Tibial artery (tissue), 4 donors: ENCODE measurements around the gene TUBB4B.

Experiments
- DNase-seq, 2 donors: peaks; one replicate each; pipeline ENCODE4 v3.0.0-alpha.2; 2019
- H3K27ac ChIP-seq, 2 donors: fragments of 200-600 bp; sonication (generic) in 1 of 2; 1 replicate in 1 of 2; 2 replicates in 1 of 2; pipeline ENCODE4 v1.5.1; 2018 to 2019; ENCODE audit warnings: mild to moderate bottlenecking in 1 of 2
- H3K27me3 ChIP-seq, 2 donors: fragments of 200-600 bp; sonication (generic) in 1 of 2; one replicate each; pipeline versions ENCODE4 v1.5.1 to v1.6.0; 2016 to 2019
- H3K36me3 ChIP-seq, 3 donors: fragments of 200-600 bp; sonication (generic) in 2 of 3; one replicate each; pipeline ENCODE4 v1.5.1; 2016 to 2019; ENCODE audit warnings: mild to moderate bottlenecking in 2 of 3
- H3K4me1 ChIP-seq, 4 donors: fragments of 200-600 bp; sonication (generic) in 2 of 4; 1 replicate in 3 of 4; 2 replicates in 1 of 4; pipeline ENCODE4 v1.5.1; 2016 to 2019
- H3K4me3 ChIP-seq, 2 donors: fragments of 200-600 bp; sonication (generic) in 1 of 2; 1 replicate in 1 of 2; 2 replicates in 1 of 2; pipeline ENCODE4 v1.5.1; 2018 to 2019; ENCODE audit warnings: mild to moderate bottlenecking in 2 of 2
- H3K9me3 ChIP-seq, 3 donors: fragments of 200-600 bp; sonication (generic) in 1 of 3; one replicate each; pipeline ENCODE4 v1.5.1; 2016 to 2019
- intact Hi-C: fragments of 100-400 bp; cut with DNase I; formaldehyde crosslinking; loops from one replicate; pipeline ENCODE4 v1.15.0; 2023; ENCODE audit warnings: low total_unique reads
- TF ChIP-seq, protein P1 (sequence below), 2 experiments: fragments of 200-600 bp in 1 of 2; fragments of 450-650 bp in 1 of 2; IDR thresholded peaks; one replicate each; pipeline ENCODE4 v1.5.1; 2017 to 2019; ENCODE audit warnings: antibody characterized with exemption in 2 of 2, mild to moderate bottlenecking in 1 of 2, moderate library complexity in 1 of 2

Gene TUBB4B

DNA sequence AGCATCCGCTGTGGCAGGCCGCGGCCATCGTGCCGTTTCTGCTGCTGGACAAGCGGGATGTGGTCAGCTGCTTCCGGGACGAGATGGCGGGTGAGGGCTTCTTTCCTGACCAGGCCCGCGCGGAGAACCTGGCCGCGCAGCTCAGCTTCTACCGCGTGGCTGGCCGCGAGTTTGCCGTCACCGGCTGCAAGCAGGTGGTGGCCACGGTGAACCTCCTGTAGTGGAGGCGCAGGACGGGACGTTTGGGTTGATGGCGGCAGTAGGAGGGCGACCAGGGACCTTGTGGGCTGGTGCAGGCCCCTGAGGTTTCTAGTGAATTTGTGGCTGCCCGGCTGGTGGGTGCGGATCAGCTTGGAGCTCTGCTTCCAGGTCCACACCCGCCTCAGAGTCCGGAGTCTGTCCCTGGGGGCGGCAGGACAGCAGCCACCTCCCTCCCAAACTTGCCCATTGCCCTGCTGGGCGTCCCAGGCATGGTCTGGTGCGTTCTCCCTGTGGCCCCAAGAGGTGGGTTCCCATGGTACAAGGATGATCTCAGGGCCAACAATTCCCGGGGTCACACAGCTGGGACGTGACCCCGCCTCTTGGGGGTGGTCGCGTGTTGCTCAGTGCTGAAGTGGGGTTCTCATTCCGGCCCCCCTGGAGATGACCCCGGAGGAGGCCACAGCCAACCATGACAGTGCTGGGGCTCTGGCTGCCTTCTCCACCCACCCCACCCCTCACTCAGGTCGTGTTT lies 38.8 kb downstream of the TUBB4B start:
- Histone ChIP-seq H3K4me1 (peaks cover 0 to 40% (median 30%) of the 10 kb centered on the region in 4 donors), H3K4me3 (no peak overlapping the region), H3K9me3 (no peaks in the 10 kb centered on the region), H3K27ac (no peak overlapping the region), H3K36me3 (no peaks in the 10 kb centered on the region), H3K27me3 (peaks cover 0 to 54% of the 10 kb centered on the region in 2 donors)
- TF ChIP-seq, protein P1, sequence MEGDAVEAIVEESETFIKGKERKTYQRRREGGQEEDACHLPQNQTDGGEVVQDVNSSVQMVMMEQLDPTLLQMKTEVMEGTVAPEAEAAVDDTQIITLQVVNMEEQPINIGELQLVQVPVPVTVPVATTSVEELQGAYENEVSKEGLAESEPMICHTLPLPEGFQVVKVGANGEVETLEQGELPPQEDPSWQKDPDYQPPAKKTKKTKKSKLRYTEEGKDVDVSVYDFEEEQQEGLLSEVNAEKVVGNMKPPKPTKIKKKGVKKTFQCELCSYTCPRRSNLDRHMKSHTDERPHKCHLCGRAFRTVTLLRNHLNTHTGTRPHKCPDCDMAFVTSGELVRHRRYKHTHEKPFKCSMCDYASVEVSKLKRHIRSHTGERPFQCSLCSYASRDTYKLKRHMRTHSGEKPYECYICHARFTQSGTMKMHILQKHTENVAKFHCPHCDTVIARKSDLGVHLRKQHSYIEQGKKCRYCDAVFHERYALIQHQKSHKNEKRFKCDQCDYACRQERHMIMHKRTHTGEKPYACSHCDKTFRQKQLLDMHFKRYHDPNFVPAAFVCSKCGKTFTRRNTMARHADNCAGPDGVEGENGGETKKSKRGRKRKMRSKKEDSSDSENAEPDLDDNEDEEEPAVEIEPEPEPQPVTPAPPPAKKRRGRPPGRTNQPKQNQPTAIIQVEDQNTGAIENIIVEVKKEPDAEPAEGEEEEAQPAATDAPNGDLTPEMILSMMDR (IDR thresholded peaks at IDR 0.05) = no peak
- intact Hi-C loops = no loop called here
- no peak for DNase-seq

DNA sequence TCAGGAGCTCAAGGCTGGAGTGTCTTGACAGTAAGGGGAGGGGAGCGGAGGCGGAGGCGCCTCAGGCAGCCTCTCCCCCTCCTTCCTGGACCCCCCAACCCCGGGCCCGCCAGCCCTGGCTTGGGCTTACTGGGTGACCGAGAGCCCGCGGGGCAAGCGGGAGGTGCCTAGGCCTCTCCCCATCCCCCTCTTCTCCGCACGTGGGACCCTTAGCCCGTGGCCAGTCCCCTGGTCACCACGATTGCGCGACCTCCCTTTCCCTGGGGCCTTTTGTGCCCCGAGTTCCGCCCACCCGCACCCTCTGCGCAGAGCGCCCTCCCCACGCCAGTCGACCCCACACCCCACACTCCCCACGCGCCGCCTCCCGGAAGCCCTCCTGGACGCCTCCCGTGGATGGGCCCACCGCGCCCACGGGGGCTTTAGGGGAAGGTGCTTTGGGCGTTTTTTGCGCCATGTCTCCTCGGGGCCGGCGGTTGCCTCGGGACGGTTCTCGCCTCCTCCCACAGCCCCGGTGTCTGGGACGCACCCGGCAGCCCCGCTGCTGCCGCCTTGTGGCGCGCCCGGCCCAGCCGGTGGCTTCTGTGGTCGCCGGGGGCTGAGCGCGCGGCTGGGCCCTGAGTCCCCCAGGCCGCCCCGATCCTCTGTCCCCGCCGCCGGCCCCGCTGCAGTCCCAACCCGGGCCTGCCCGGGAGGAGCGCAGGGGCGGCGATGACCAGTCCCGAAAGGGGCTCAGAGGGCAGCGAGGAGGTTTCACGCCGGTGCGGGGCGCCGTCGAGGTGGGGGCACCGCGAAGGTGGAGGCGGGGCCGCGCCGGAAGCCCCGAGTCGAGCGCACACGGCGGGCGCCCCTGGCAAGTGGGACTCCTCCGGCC lies 39.6 kb downstream of the TUBB4B start:
- H3K4me3 ChIP-seq = no peak overlapping the region
- no peak overlapping the region for H3K27ac ChIP-seq
- no peak for DNase-seq
- H3K4me1 ChIP-seq = peaks cover 0 to 32% (median 27%) of the 10 kb centered on the region in 4 donors
- peaks cover 0 to 54% of the 10 kb centered on the region in 2 donors for H3K27me3 ChIP-seq
- intact Hi-C loops = no loop called here
- no peaks in the 10 kb centered on the region for H3K9me3 ChIP-seq
- H3K36me3 ChIP-seq = no peaks in the 10 kb centered on the region
- TF ChIP-seq, protein P1 (IDR thresholded peaks at IDR 0.05) = no peak

DNA sequence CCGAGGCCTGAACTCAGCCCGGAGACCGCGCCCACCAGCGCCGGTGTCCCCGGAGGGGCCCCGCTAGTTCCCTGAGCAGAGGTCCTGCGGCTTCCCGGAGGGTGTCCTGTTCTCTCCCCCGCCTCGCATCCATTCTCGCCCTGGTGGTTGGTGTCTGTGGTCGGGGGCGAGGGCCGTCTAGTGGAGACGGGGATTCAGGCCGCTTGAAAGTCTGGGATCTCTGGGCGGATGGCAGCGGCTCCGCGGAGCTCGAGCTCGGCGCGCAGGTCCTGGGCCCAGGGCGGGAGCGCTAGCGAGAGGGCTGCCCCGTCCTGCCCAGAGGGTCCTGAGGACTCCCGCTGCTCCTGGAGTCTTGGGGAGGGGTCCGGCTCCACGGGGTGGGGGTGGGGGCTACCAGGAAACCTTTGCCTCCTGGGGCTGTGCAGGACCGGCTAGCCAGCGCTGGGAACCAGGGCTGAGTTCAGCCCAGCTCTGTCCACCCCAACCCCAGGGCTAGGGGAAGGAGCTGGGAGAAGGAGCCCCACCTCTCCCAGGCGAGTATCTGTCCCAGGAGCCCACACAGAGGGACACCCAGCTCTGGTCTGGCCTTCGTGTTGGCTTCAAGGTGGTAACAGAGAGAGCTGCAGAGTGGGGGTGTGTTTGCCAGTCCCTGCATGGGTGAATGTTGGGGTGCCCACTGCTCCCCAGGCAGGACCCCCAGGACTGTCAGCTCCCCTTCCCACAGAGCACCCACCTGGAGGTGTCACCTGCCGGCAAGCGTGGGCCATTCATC lies 40.4 kb downstream of the TUBB4B start:
- Histone ChIP-seq H3K9me3 (no peaks in the 10 kb centered on the region), H3K27me3 (peaks cover 0 to 52% of the 10 kb centered on the region in 2 donors), H3K36me3 (no peaks in the 10 kb centered on the region), H3K4me1 (peaks cover 0 to 24% (median 19%) of the 10 kb centered on the region in 4 donors), H3K4me3 (no peak overlapping the region), H3K27ac (no peak overlapping the region)
- intact Hi-C loops = no loop called here
- DNase-seq = no peak
- TF ChIP-seq, protein P1 (IDR thresholded peaks at IDR 0.05) = no peak

DNA sequence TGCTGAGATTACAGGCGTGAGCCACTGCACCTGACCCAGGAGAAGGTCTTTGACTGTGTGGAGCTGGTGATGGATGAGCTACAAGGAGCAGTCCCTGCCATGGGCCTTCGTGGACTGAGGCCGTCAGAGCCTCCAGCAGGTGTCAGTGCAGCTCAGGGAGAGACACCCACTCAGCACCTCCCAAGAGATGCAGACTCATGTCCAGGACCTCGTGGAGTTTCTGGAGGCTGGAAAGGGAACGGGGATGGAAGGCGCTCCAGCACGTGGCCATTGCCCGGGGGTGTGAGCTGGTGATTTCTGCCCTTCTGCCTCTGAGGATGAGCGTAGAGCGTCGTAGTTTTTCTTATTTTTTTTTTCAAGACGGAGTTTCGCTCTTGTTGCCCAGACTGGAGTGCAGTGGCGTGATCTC lies 45.9 kb downstream of the TUBB4B start:
- no peaks in the 10 kb centered on the region for H3K9me3 ChIP-seq
- TF ChIP-seq, protein P1 (IDR thresholded peaks at IDR 0.05) = peak; percentile 16 to 17
- no peak overlapping the region for H3K27ac ChIP-seq
- no peak overlapping the region for H3K4me3 ChIP-seq
- no peak for DNase-seq
- no peaks in the 10 kb centered on the region for H3K36me3 ChIP-seq
- H3K27me3 ChIP-seq = peaks cover 0 to 16% of the 10 kb centered on the region in 2 donors
- H3K4me1 ChIP-seq = no peaks in the 10 kb centered on the region
- intact Hi-C loops = no loop called here

DNA sequence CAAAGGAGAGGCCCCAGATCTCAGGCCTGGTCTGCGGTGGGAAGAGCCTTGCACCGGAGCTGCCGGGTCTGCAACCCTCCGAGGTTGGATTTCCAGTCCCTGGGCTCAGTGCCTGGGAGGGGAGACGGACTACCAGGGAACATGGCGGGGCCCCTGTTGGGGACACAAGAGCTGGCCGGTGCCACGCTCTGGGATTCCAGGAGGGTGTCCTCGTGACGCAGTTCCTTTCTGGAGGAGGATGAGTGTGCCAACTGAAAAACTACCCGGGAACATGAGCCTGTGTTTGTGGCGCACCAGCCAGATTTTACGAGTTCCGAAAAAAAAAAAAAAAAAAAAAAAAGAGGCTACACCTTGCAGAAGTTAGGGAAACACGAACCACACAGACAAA lies 52.0 kb downstream of the TUBB4B start:
- Histone ChIP-seq H3K9me3 (peaks cover 0 to 6% (median 0%) of the 10 kb centered on the region in 3 donors), H3K27me3 (peaks cover 0 to 60% of the 10 kb centered on the region in 2 donors), H3K4me3 (no peak overlapping the region), H3K4me1 (peaks cover 0 to 27% (median 21%) of the 10 kb centered on the region in 4 donors), H3K27ac (no peak overlapping the region), H3K36me3 (no peaks in the 10 kb centered on the region)
- TF ChIP-seq, protein P1 (IDR thresholded peaks at IDR 0.05) = no peak
- DNase-seq = no peak
- intact Hi-C loops = no loop called here
